RWPE2 (cell line): ENCODE measurements around the gene NPHP4.

Source experiments
- ATAC-seq: fragments of 200-7000 bp; cut with Tn5 transposase; 3 replicates; pipeline ENCODE4 v1.9.1; 2021; ENCODE audit warnings: low read depth
- DNase-seq: peaks from one replicate; pipeline ENCODE4 v3.0.0-alpha.2; 2020; ENCODE audit warnings: low spot score
- H3K27ac ChIP-seq: fragments of 450-650 bp; 2 replicates; pipeline ENCODE4 v1.5.1; 2017; ENCODE audit warnings: mild to moderate bottlenecking; ENCODE audit not compliant: poor library complexity, severe bottlenecking
- H3K27me3 ChIP-seq: fragments of 250-450 bp; sonication (Bioruptor Pico); 2 replicates; pipeline ENCODE4 v1.5.1; 2021; ENCODE audit warnings: mild to moderate bottlenecking, moderate library complexity; ENCODE audit not compliant: insufficient read depth, poor library complexity, severe bottlenecking
- H3K36me3 ChIP-seq: fragments of 250-450 bp; sonication (Bioruptor Pico); 2 replicates; pipeline ENCODE4 v1.5.1; 2020; ENCODE audit warnings: low read depth, mild to moderate bottlenecking, moderate library complexity
- H3K4me1 ChIP-seq: fragments of 250-450 bp; sonication (Bioruptor Pico); 2 replicates; pipeline ENCODE4 v1.5.1; 2021; ENCODE audit warnings: mild to moderate bottlenecking, moderate library complexity; ENCODE audit not compliant: insufficient read depth, poor library complexity, severe bottlenecking
- H3K4me3 ChIP-seq: fragments of 250-450 bp; sonication (Bioruptor Pico); 2 replicates; pipeline ENCODE4 v1.5.1; 2021; ENCODE audit warnings: mild to moderate bottlenecking, moderate library complexity; ENCODE audit not compliant: severe bottlenecking
- H3K9me3 ChIP-seq: fragments of 250-450 bp; sonication (Bioruptor Pico); 2 replicates; pipeline ENCODE4 v1.5.1; 2021; ENCODE audit warnings: mild to moderate bottlenecking, moderate library complexity; ENCODE audit not compliant: severe bottlenecking
- CTCF ChIP-seq: fragments of 450-650 bp; IDR thresholded peaks from one replicate; pipeline ENCODE4 v1.5.1; 2017; ENCODE audit warnings: mild to moderate bottlenecking, moderate library complexity; ENCODE audit not compliant: poor library complexity, severe bottlenecking

The NPHP4 gene

DNA sequence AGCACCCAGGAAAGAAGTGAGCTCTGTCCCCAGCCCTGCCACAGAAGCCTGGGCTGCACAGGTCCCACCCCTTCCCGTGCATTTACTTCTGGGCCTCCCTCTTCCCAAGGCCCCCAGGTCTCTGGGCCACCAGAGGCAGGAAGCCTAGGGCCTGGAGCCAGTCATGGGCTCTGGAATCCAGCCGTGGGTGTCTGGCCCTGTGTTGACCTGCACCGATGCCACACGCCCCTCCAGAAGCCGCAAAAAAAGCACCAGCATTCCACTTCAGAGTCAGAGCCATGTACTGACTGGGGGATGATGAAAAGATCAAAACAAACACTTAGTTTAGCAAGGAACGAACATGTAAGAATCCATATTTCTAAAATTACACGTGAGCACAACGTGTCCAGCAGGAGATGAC, 141.7 kb downstream of the NPHP4 start:
- no peaks in the 10 kb centered on the region for H3K27me3 ChIP-seq
- no peaks in the 10 kb centered on the region for H3K36me3 ChIP-seq
- no peak overlapping the region for H3K4me3 ChIP-seq
- no peak for TF ChIP-seq CTCF
- no peak overlapping the region for H3K27ac ChIP-seq
- H3K9me3 ChIP-seq: no peaks in the 10 kb centered on the region
- no peaks in the 10 kb centered on the region for H3K4me1 ChIP-seq
- ATAC-seq (no peak), DNase-seq (no peak)

DNA sequence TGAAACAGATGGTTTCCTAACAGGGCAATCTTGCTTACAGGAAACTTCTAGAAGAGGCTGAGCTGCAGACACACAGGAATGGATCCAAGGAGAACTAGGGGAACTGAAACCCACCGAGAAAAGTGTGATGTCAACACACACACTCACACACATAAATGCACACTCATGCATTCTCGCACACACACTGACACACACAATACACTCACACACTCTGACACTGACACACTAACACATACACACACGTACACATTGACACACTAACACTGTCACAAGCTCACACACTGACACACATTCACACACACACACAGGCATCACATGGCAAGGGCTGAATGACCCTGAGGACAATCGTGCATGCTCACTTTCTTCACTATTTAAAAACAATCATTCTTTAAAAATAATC, 142.7 kb downstream of the NPHP4 start:
- Histone ChIP-seq H3K27me3 (no peaks in the 10 kb centered on the region), H3K4me3 (no peak overlapping the region), H3K4me1 (no peaks in the 10 kb centered on the region), H3K27ac (no peak overlapping the region), H3K36me3 (no peaks in the 10 kb centered on the region), H3K9me3 (no peaks in the 10 kb centered on the region)
- no peak for DNase-seq
- ATAC-seq: no peak
- no peak for TF ChIP-seq CTCF

DNA sequence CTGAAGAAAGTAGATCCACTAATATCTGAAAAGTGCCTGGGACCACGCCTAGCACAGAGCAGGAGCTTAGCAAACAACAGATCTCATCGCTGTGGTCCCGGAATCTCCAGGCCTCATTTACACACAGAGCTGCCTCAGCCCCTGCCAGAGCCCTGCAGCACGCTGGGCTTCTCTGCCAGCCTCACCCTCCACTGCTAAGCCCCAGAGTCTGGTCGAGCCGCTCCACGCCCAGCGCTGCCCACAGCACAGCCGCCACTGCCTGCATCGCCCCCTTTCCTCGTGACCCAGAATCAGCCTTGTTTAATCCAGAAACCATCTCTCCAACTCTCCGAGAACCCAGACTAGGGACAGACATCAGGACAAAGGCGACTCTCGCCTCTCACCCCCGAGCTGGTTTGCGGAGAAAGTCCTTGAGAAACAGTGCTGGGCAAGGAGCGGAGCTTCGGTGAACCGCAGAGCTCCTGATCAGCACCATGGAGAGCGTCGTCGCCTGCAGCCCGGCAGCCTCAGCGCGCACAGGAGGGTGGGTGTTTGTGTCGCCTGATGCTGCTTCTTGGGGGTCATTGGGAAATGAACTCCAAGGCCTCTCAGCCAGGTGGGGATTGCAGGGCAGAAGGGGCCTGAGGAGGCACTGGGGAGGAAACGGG, 145.1 kb downstream of the NPHP4 start:
- no peak for ATAC-seq

DNA sequence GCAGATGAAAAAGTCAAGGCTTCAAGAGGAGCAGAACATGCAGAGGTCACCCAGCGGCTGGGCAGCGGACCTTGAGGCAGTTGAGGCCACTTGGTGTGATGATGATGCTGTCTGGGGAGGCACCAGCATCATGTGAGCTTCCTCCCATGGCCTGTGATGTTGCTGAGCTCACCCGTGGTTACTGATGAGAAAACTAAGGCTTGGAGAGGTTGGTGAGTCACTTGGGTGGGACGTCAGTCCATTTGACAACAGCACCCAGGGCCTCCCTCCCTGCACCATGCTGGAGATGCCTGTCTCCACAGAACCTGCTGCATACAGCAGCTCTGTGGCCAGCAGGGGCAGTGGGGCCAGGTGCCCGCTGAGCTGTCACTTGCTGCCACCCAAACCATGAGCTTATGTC, 146.8 kb downstream of the NPHP4 start:
- no peaks in the 10 kb centered on the region for H3K27me3 ChIP-seq
- TF ChIP-seq CTCF: no peak
- DNase-seq (no peak), ATAC-seq (no peak)
- no peaks in the 10 kb centered on the region for H3K9me3 ChIP-seq
- H3K4me1 ChIP-seq: no peaks in the 10 kb centered on the region
- H3K36me3 ChIP-seq: no peaks in the 10 kb centered on the region
- H3K4me3 ChIP-seq: no peak overlapping the region
- no peak overlapping the region for H3K27ac ChIP-seq

More for the DNA sequence above, 145.1 kb downstream of the NPHP4 start:
- Histone ChIP-seq H3K4me1 (no peaks in the 10 kb centered on the region), H3K4me3 (no peak overlapping the region), H3K9me3 (no peaks in the 10 kb centered on the region), H3K36me3 (no peaks in the 10 kb centered on the region), H3K27me3 (no peaks in the 10 kb centered on the region), H3K27ac (no peak overlapping the region)
- no peak for TF ChIP-seq CTCF
- no peak for DNase-seq

DNA sequence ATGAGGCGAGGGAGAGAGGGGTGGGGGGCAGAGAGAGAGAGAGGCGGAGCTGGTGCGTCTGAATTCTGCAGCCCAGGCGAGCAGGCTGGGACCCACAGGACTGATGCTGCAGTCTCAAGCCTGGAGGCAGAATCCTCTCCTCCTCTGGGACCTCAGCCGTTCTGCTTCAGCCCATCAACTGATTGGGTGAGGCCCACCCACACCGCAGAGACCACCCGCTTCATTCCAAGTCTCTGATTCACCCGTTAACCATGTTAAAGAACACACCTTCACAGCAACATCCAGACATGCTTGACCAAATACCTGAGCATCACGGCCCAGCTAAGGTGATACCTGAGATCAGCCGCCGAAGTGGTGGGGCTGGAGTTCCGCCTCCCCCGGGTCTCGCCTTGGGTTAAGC, 147.8 kb downstream of the NPHP4 start:
- no peak overlapping the region for H3K4me3 ChIP-seq
- no peak for DNase-seq
- no peak for ATAC-seq
- H3K27ac ChIP-seq: no peak overlapping the region
- H3K4me1 ChIP-seq: no peaks in the 10 kb centered on the region
- H3K36me3 ChIP-seq: no peaks in the 10 kb centered on the region
- H3K27me3 ChIP-seq: no peaks in the 10 kb centered on the region
- TF ChIP-seq CTCF: no peak
- H3K9me3 ChIP-seq: no peaks in the 10 kb centered on the region
